DMS114 treated with DMSO at 0.1 percent for 48 hours (cell line): ENCODE measurements around the gene EIF3B.
"Not testable (repeated sequence)": the region's sequence is repeated elsewhere in the genome, so short reads cannot be mapped to it uniquely, and the experiment has no call there.

Source experiments
- DNase-seq: peaks from one replicate; lab custom pipeline; 2025; ENCODE audit not compliant: unreplicated experiment; lab: John Stamatoyannopoulos, UW

Gene EIF3B

GRCh38 chr7:2347351-2348063, 7.1 kb upstream of the EIF3B start:
- DNase-seq, result not testable (repeated sequence)

- no peak for DNase-seq
Observed at GRCh38 chr7:2350055-2350454, 4.6 kb upstream of the EIF3B start.

GRCh38 chr7:2350861-2351260, 3.8 kb upstream of the EIF3B start:
- DNase-seq, result no peak

GRCh38 chr7:2353113-2353935, 1.3 kb upstream of the EIF3B start:
- DNase-seq, result no peak

GRCh38 chr7:2353936-2354185, 766 bp upstream of the EIF3B start:
- DNase-seq, result no peak

- no peak for DNase-seq
Observed at GRCh38 chr7:2354939-2355704, 495 bp downstream of the EIF3B start.

GRCh38 chr7:2355705-2356008, 1.0 kb downstream of the EIF3B start:
- no peak for DNase-seq

GRCh38 chr7:2357165-2357564, 2.5 kb downstream of the EIF3B start:
- DNase-seq, result no peak

GRCh38 chr7:2357571-2357970, 2.9 kb downstream of the EIF3B start:
- no peak for DNase-seq

- no peak for DNase-seq
Observed at GRCh38 chr7:2358968-2359527, 4.4 kb downstream of the EIF3B start.

- DNase-seq, result no peak
Observed at GRCh38 chr7:2359610-2360009, 5.0 kb downstream of the EIF3B start.

GRCh38 chr7:2360796-2361195, 6.2 kb downstream of the EIF3B start:
- DNase-seq, result no peak

- DNase-seq, result no peak
Observed at GRCh38 chr7:2362385-2363088, 7.9 kb downstream of the EIF3B start.

- DNase-seq, result no peak
Observed at GRCh38 chr7:2369139-2369538, 14.5 kb downstream of the EIF3B start.

- no peak for DNase-seq
Observed at GRCh38 chr7:2371329-2371728, 16.7 kb downstream of the EIF3B start.

- DNase-seq, result no peak
Observed at GRCh38 chr7:2372724-2373123, 18.1 kb downstream of the EIF3B start.

- DNase-seq, result no peak
Observed at GRCh38 chr7:2373124-2373556, 18.5 kb downstream of the EIF3B start.

- DNase-seq, result no peak
Observed at GRCh38 chr7:2373646-2374045, 19.0 kb downstream of the EIF3B start.

- no peak for DNase-seq
Observed at GRCh38 chr7:2374401-2374800, 19.8 kb downstream of the EIF3B start.

GRCh38 chr7:2374830-2375728, 20.5 kb downstream of the EIF3B start:
- no peak for DNase-seq
